Ishikawa (cell line): ENCODE results near the gene TSPO2.

ENCODE experiments used
- CEBPB ChIP-seq: IDR thresholded peaks from 2 replicates; pipeline ENCODE4 v1.6.1; 2012
- CREB1 ChIP-seq: IDR thresholded peaks from 2 replicates; pipeline ENCODE4 v1.6.1; 2012; ENCODE audit warnings: low read depth
- EGR1 ChIP-seq: IDR thresholded peaks from 2 replicates; pipeline ENCODE4 v1.6.1; 2012
- EP300 ChIP-seq: IDR thresholded peaks from 2 replicates; pipeline ENCODE4 v1.6.1; 2012; ENCODE audit warnings: borderline replicate concordance
- NFIC ChIP-seq: IDR thresholded peaks from 2 replicates; pipeline ENCODE4 v1.6.1; 2012
- RAD21 ChIP-seq: IDR thresholded peaks from 2 replicates; pipeline ENCODE4 v1.6.1; 2012; ENCODE audit warnings: low read depth
- TAF1 ChIP-seq: IDR thresholded peaks from 2 replicates; pipeline ENCODE4 v1.6.1; 2012; ENCODE audit warnings: low read depth, mild to moderate bottlenecking
- TCF12 ChIP-seq: IDR thresholded peaks from 2 replicates; pipeline ENCODE4 v1.6.1; 2012; ENCODE audit warnings: low read depth
- TEAD4 ChIP-seq: IDR thresholded peaks from 2 replicates; pipeline ENCODE4 v1.6.1; 2012
- YY1 ChIP-seq: IDR thresholded peaks from 2 replicates; pipeline ENCODE4 v1.6.1; 2012; ENCODE audit warnings: low read depth
- ZBTB7A ChIP-seq: IDR thresholded peaks from 2 replicates; pipeline ENCODE4 v1.6.1; 2012; ENCODE audit warnings: low read depth
- TF ChIP-seq, protein P1 (sequence below): IDR thresholded peaks from 2 replicates; pipeline ENCODE4 v1.6.1; 2012
- TF ChIP-seq, protein P2 (sequence below): IDR thresholded peaks from 2 replicates; pipeline ENCODE4 v1.6.1; 2012
- TF ChIP-seq, protein P3 (sequence below): IDR thresholded peaks from 2 replicates; pipeline ENCODE4 v1.6.1; 2012; ENCODE audit warnings: low read depth, mild to moderate bottlenecking

Gene TSPO2

DNA sequence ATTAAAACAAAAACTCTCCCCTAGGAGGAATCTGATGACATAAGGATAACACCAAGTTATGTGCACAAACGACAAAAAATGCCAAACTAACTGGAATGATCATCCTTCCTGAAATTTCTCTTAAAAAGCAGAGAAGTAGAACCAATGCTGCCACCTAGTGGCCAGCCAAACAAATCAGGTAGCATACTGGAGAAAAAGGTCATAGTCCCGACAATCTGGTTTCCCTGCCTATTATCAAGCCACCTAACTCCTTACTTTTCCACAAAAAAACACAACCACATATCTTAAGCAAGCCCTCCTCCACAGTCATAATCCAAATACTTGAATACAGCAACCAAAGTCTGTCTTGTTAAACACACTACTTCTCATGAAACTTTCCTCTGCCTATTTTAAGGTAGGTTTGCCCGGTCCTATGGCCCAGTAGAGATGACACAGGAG is 24.6 kb downstream of the TSPO2 start:
- peak; percentile 66 for TF ChIP-seq RAD21
- TF ChIP-seq, protein P1, sequence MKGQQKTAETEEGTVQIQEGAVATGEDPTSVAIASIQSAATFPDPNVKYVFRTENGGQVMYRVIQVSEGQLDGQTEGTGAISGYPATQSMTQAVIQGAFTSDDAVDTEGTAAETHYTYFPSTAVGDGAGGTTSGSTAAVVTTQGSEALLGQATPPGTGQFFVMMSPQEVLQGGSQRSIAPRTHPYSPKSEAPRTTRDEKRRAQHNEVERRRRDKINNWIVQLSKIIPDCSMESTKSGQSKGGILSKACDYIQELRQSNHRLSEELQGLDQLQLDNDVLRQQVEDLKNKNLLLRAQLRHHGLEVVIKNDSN: no peak

DNA sequence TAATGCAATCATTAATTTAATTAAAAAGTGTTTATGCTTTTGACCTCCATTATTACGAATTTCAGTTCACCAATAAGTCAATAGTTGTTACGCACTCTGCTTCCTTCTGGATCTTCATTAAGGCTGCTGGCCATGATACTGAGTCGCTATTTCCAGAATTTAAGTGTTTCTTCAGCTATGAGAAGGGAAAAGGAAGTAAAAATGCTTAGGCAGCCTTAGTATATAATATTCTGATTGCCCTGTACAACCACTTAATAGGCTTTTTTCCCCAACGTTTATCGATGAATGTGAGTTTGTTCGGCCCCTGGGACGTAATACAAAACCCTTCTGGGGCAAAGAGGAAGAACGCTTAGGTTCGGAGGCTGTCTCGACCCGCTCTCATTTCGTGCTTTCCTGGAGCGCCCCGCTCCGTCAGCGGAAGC is 29.2 kb downstream of the TSPO2 start:
- TF ChIP-seq YY1 (no peak), TAF1 (0 out of 2 replicates have a peak, but pooled peaks have one; percentile 43)

DNA sequence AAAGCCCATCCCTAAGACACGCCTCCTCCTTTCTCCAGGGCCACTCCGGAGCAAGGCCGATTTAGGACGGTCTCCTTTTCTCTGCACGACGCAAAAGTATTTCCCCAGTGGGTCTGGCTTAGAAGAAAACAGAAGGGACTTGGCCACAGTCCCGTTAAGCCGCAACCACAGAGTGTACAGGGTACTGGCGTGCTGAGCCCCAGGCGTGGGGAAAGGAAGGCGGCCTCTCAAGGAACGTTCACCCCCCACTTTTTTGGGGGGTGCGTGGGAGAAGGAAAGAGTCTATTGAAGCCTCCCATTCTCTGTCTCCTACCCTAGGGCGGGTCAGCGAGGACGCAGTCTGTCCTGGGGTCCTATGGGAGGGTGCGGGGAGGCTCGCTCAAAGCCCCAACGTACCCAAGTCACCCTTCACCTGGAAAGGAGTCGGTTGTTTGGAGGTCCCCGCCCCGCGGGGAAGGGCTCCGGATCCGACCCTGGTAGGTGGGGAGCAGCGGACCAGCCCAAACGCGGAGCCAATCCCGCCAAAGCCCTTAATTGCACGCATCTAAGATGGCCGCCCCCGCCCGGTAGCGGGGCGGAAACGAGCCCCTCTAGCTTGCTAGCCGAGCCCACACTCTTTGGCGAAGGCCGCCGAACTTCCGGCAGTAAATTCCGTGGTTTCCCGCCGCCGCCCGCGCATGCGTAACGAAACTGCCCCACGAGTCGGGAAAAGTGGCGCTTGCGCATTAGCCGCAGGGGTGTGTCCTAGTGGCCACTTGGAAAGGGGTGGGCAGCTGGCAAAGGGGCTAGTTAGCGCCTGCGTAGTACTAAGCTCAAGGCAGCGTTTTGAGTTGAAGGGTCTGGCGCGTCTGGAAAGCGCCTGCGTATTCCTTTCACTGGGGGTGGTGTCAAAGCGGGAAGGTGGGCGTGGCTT is 29.9 kb downstream of the TSPO2 start, which contains the start of gene OARD1:
Gene OARD1, minus strand, starts transcription at position 434 of the 913 bp plus-strand sequence. CDS start 722 bp downstream, outside the sequence.
- TF ChIP-seq TAF1 (peak; percentile 55), TCF12 (no peak), YY1 (peak; percentile 94), EP300 (no peak), ZBTB7A (no peak; the same call in 1 of the 2 replicates), TEAD4 (peak; percentile 61), EGR1 (peak; percentile 52; the same call in 1 of the 2 replicates), CREB1 (no peak)
- TF ChIP-seq, protein P2, sequence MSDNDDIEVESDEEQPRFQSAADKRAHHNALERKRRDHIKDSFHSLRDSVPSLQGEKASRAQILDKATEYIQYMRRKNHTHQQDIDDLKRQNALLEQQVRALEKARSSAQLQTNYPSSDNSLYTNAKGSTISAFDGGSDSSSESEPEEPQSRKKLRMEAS: no peak; the same call in 1 of the 2 replicates
- TF ChIP-seq, protein P1: no peak
- TF ChIP-seq, protein P3, sequence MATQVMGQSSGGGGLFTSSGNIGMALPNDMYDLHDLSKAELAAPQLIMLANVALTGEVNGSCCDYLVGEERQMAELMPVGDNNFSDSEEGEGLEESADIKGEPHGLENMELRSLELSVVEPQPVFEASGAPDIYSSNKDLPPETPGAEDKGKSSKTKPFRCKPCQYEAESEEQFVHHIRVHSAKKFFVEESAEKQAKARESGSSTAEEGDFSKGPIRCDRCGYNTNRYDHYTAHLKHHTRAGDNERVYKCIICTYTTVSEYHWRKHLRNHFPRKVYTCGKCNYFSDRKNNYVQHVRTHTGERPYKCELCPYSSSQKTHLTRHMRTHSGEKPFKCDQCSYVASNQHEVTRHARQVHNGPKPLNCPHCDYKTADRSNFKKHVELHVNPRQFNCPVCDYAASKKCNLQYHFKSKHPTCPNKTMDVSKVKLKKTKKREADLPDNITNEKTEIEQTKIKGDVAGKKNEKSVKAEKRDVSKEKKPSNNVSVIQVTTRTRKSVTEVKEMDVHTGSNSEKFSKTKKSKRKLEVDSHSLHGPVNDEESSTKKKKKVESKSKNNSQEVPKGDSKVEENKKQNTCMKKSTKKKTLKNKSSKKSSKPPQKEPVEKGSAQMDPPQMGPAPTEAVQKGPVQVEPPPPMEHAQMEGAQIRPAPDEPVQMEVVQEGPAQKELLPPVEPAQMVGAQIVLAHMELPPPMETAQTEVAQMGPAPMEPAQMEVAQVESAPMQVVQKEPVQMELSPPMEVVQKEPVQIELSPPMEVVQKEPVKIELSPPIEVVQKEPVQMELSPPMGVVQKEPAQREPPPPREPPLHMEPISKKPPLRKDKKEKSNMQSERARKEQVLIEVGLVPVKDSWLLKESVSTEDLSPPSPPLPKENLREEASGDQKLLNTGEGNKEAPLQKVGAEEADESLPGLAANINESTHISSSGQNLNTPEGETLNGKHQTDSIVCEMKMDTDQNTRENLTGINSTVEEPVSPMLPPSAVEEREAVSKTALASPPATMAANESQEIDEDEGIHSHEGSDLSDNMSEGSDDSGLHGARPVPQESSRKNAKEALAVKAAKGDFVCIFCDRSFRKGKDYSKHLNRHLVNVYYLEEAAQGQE: no peak

DNA sequence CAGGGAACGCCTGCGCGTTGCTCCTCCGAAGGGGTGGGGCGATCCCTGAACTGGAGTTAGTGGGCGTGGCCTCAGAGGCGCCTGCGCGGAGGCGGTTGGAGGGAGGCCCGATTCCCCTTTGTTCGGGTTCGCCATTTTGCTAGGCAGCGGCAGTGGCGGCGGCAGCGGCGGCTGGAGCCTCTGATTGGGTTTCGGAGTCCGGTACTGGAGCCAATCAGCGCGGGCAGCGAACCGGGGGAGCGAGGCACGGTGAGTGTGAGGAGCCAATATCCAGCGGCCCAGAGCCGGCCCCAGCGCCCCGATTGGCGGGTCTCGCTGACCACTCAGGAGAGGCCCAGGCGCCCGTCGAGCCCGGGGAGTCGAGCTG is 30.6 kb downstream of the TSPO2 start, which contains the start of gene NFYA:
Gene NFYA, plus strand, starts transcription at position 139 of the 367 bp plus-strand sequence. CDS start 6,116 bp downstream, outside the sequence.
- TF ChIP-seq, protein P2: peak; percentile 31; the same call in 1 of the 2 replicates
- no peak for TF ChIP-seq EGR1
- TF ChIP-seq YY1: peak; percentile 88
- TF ChIP-seq TAF1: no peak
- TF ChIP-seq, protein P3: no peak

DNA sequence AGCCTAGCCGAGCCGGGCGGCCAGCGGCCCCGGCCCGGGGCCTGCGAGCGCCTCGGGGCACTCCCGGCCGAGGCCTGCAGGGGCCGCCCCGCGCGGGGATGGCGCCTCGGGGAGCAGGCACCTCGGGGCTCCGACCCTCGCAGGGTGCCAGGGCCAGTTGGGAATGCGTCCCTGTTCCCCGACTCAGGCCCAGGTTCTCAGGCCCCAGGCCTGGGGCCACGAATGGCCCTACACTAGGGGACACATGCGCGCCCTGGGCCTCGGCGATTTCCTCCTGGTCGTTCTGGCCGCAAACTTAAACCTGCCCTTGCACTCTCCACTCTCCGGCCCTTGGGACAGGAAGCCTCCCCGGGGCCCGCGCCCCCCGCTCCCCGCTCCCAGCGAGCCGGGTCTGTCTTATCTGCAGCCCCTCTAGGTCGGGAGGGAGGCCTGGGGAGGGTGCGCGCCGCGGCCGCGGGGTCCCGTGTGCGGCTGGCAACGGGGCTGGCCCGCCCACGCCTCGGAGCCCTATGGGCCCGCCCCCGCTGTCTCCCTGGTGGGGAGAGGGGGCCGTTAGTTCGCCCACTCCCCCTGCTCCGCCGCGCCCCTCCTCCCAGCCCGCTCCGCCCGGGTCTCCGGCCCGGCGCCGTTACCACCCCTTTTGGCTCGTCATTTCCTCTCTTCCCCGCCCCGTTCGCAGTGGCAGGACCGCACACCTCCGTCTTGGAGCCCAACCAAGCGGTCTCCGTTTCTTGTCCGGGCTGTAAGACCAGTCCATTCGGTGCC is 31.1 kb downstream of the TSPO2 start:
- TF ChIP-seq CREB1: peak; percentile 36; the same call in 1 of the 2 replicates
- 0 out of 2 replicates have a peak, but pooled peaks have one; percentile 9 for TF ChIP-seq TCF12
- TF ChIP-seq NFIC: peak; percentile 45
- TF ChIP-seq, protein P3: no peak
- TF ChIP-seq, protein P1: no peak
- peak; percentile 91 for TF ChIP-seq EGR1
- no peak for TF ChIP-seq TEAD4
- TF ChIP-seq ZBTB7A: peak; percentile 94
- TF ChIP-seq TAF1: 0 out of 2 replicates have a peak, but pooled peaks have one; percentile 57
- TF ChIP-seq, protein P2: peak; percentile 7; the same call in 1 of the 2 replicates
- no peak for TF ChIP-seq CEBPB
- no peak for TF ChIP-seq YY1
